GM23338 (cell line): ENCODE data around the gene AGO4. TPM values are rescaled to one million over a fixed set of nuclear protein-coding genes. Genes with fewer than 3 reads are reported as not detected.

ENCODE experiments used
- ATAC-seq: fragments of 200-7000 bp; cut with Tn5 transposase; 3 replicates; pipeline ENCODE4 v1.9.1; 2020
- DNase-seq: peaks from one replicate; pipeline ENCODE4 v3.0.0-alpha.2; 2015; ENCODE audit warnings: low spot score
- H2AFZ ChIP-seq: fragments of 200-600 bp; sonication (generic); 2 replicates; pipeline ENCODE4 v1.8.0; 2016; ENCODE audit warnings: antibody characterized with exemption, mild to moderate bottlenecking, moderate library complexity
- H3F3A ChIP-seq: fragments of 200-600 bp; sonication (generic); replicated peaks from 2 replicates; pipeline ENCODE4 v1.8.0; 2017; ENCODE audit warnings: antibody characterized with exemption, mixed run types, low read depth
- H3K27ac ChIP-seq: fragments of 200-600 bp; sonication (generic); 2 replicates; pipeline ENCODE4 v1.6.1; 2016; ENCODE audit warnings: low read depth
- H3K27me3 ChIP-seq: fragments of 200-600 bp; sonication (generic); 2 replicates; pipeline ENCODE4 v1.8.0; 2016; ENCODE audit warnings: mild to moderate bottlenecking, mixed run types, moderate library complexity; ENCODE audit not compliant: insufficient read depth
- H3K36me3 ChIP-seq: fragments of 200-600 bp; sonication (generic); 2 replicates; pipeline ENCODE4 v1.8.0; 2016; ENCODE audit warnings: mild to moderate bottlenecking; ENCODE audit not compliant: insufficient read depth
- H3K4me1 ChIP-seq: fragments of 200-600 bp; sonication (generic); 2 replicates; pipeline ENCODE4 v1.8.0; 2016; ENCODE audit warnings: mild to moderate bottlenecking, moderate library complexity; ENCODE audit not compliant: insufficient read depth
- H3K4me2 ChIP-seq: fragments of 200-600 bp; sonication (generic); 2 replicates; pipeline ENCODE4 v1.7.1; 2017; ENCODE audit warnings: mixed run types
- H3K4me3 ChIP-seq: fragments of 200-600 bp; sonication (generic); 2 replicates; pipeline ENCODE4 v1.6.1; 2016; ENCODE audit warnings: mixed run types
- H3K79me2 ChIP-seq: fragments of 200-600 bp; sonication (generic); replicated peaks from 2 replicates; pipeline ENCODE4 v1.8.0; 2017; ENCODE audit warnings: mild to moderate bottlenecking; ENCODE audit not compliant: insufficient read depth
- H3K9me2 ChIP-seq: fragments of 200-600 bp; sonication (generic); 2 replicates; pipeline ENCODE4 v1.8.0; 2017; ENCODE audit not compliant: insufficient read depth
- H4K20me1 ChIP-seq: fragments of 200-600 bp; sonication (generic); replicated peaks from 2 replicates; pipeline ENCODE4 v1.8.0; 2017; ENCODE audit warnings: mild to moderate bottlenecking; ENCODE audit not compliant: insufficient read depth
- H3K27ac Mint-ChIP-seq: 2 replicates; pipeline ENCODE4 v1.8.0; 2020; ENCODE audit warnings: inconsistent platforms, mild to moderate bottlenecking, moderate library complexity, mixed read lengths
- H3K27me3 Mint-ChIP-seq: 3 replicates; pipeline ENCODE4 v1.8.0; 2022; ENCODE audit warnings: low read depth, mild to moderate bottlenecking, moderate library complexity, mixed read lengths, inconsistent platforms; ENCODE audit not compliant: insufficient read depth, poor library complexity
- H3K36me3 Mint-ChIP-seq: 3 replicates; pipeline ENCODE4 v1.8.0; 2021; ENCODE audit warnings: low read depth, mild to moderate bottlenecking, inconsistent platforms, moderate library complexity, mixed read lengths
- H3K4me1 Mint-ChIP-seq: 3 replicates; pipeline ENCODE4 v1.8.0; 2020; ENCODE audit warnings: mild to moderate bottlenecking, inconsistent platforms, mixed read lengths
- H3K4me3 Mint-ChIP-seq: 3 replicates; pipeline ENCODE4 v1.8.0; 2021; ENCODE audit warnings: moderate library complexity, mild to moderate bottlenecking, inconsistent platforms, mixed read lengths
- H3K9me3 Mint-ChIP-seq: 3 replicates; pipeline ENCODE4 v1.8.0; 2020; ENCODE audit warnings: moderate library complexity, mild to moderate bottlenecking, inconsistent platforms, mixed read lengths
- CTCF ChIP-seq, 2 experiments: fragments of 200-600 bp in 1 of 2; sonication (generic) in 1 of 2; conservative IDR thresholded peaks; 2 replicates each; pipeline versions ENCODE4 v1.5.1 to v1.6.1; 2016 to 2017; ENCODE audit warnings: antibody characterized with exemption in 2 of 2, low read depth in 2 of 2, mild to moderate bottlenecking in 2 of 2, moderate library complexity in 1 of 2
- ETS1 ChIP-seq: IDR thresholded peaks from 2 replicates; pipeline ENCODE4 v1.6.1; 2016; ENCODE audit warnings: antibody characterized with exemption
- EZH2 ChIP-seq: fragments of 200-600 bp; sonication (generic); IDR thresholded peaks from one replicate; pipeline ENCODE4 v1.8.0; 2017; ENCODE audit warnings: antibody characterized with exemption, mild to moderate bottlenecking, low read depth; ENCODE audit not compliant: unreplicated experiment
- EZH2phosphoT487 ChIP-seq: fragments of 200-600 bp; sonication (generic); IDR thresholded peaks from one replicate; pipeline ENCODE4 v1.8.1; 2018; ENCODE audit warnings: antibody characterized with exemption; ENCODE audit not compliant: unreplicated experiment
- JUNB ChIP-seq: IDR thresholded peaks from one replicate; pipeline ENCODE4 v1.6.1; 2016; ENCODE audit warnings: antibody characterized with exemption; ENCODE audit not compliant: unreplicated experiment
- NANOG ChIP-seq: IDR thresholded peaks from 2 replicates; pipeline ENCODE4 v1.6.1; 2016; ENCODE audit warnings: antibody characterized with exemption, borderline replicate concordance
- POLR2AphosphoS5 ChIP-seq: IDR thresholded peaks from 2 replicates; pipeline ENCODE4 v1.6.1; 2016; ENCODE audit warnings: antibody characterized with exemption, low read depth
- STAT1 ChIP-seq: IDR thresholded peaks from one replicate; pipeline ENCODE4 v1.6.1; 2016; ENCODE audit warnings: antibody characterized with exemption; ENCODE audit not compliant: unreplicated experiment
- ZNF114 ChIP-seq: fragments of 250-450 bp; sonication (Bioruptor Pico); IDR thresholded peaks from 2 replicates; pipeline ENCODE4 v1.5.0; 2020; ENCODE audit warnings: mild to moderate bottlenecking, moderate library complexity
- ZNF331 ChIP-seq: fragments of 250-450 bp; sonication (Bioruptor Pico); IDR thresholded peaks from 2 replicates; pipeline ENCODE4 v1.5.0; 2020; ENCODE audit warnings: low read depth, mild to moderate bottlenecking, moderate library complexity
- ZNF462 ChIP-seq: fragments of 250-450 bp; sonication (Bioruptor Pico); IDR thresholded peaks from 2 replicates; pipeline ENCODE4 v1.5.0; 2020; ENCODE audit warnings: mild to moderate bottlenecking, moderate library complexity
- polyA plus RNA-seq: library from polyadenylated mRNA; unstranded; fragments of >200 nt; fragmentation: Nextera tagmentation; extraction: Ambion mirVana; gene quantifications from 2 replicates; pipeline ENCODE4 v1.2.1, GENCODE V29; 2016
- total RNA-seq: library from RNA; depleted of rRNA; stranded (reverse); fragments of >200 nt; shearing (Covaris generic); gene quantifications from 2 replicates; pipeline ENCODE4 v1.2.3, GENCODE V29; 2014

AGO4 gene
- total and polyA plus RNA-seq, 2 experiments from 2014 or later = 1.7 to 9.7 TPM

- H3K27ac ChIP-seq = no peak overlapping the region
- Mint-ChIP-seq H3K4me3 (no peak overlapping the region), H3K27me3 (peaks cover 2% of the 10 kb centered on the region), H3K9me3 (no peaks in the 10 kb centered on the region; the same call in 1 of the 3 replicates), H3K36me3 (no peaks in the 10 kb centered on the region), H3K4me1 (no peaks in the 10 kb centered on the region), H3K27ac (no peak overlapping the region)
- H3K27me3 ChIP-seq = no peaks in the 10 kb centered on the region
- no peaks in the 10 kb centered on the region for H3K36me3 ChIP-seq
- TF ChIP-seq POLR2AphosphoS5 (no peak), STAT1 (no peak), NANOG (no peak), ZNF114 (CRISPR knock-in tag) (no peak), ETS1 (no peak), EZH2 (no peak), EZH2phosphoT487 (no peak), CTCF (conservative IDR thresholded peaks at IDR 0.05; ENCODE audit: low read depth in 2 of 2) (no peak), ZNF331 (CRISPR knock-in tag) (no peak)
- ATAC-seq (no peak), DNase-seq (no peak)
- H4K20me1 ChIP-seq = no peaks in the 10 kb centered on the region
- H3F3A ChIP-seq = 0 out of 2 replicates have a peak, but pooled peaks cover 5% of the 10 kb centered on the region
- H3K79me2 ChIP-seq = no peaks in the 10 kb centered on the region
- H3K4me1 ChIP-seq = no peaks in the 10 kb centered on the region
- no peak overlapping the region for H3K4me2 ChIP-seq
- no peaks in the 10 kb centered on the region for H3K9me2 ChIP-seq
- no peak overlapping the region for H3K4me3 ChIP-seq
- H2AFZ ChIP-seq = no peak overlapping the region
Observed at GRCh38 chr1:35863881-35864625, 56.2 kb downstream of the AGO4 start.

GRCh38 chr1:35864813-35865212, 57.0 kb downstream of the AGO4 start:
- no peaks in the 10 kb centered on the region for H3K79me2 ChIP-seq
- no peaks in the 10 kb centered on the region for H3K36me3 ChIP-seq
- H3K4me1 Mint-ChIP-seq = peaks cover 4% of the 10 kb centered on the region; the same call in 2 of the 3 replicates
- H4K20me1 ChIP-seq = no peaks in the 10 kb centered on the region
- no peaks in the 10 kb centered on the region; the same call in 1 of the 3 replicates for H3K9me3 Mint-ChIP-seq
- DNase-seq = no peak
- H3K27me3 ChIP-seq = no peaks in the 10 kb centered on the region
- H3K27ac ChIP-seq = no peak overlapping the region
- H3K9me2 ChIP-seq = no peaks in the 10 kb centered on the region
- H3K4me2 ChIP-seq = no peak overlapping the region
- H3F3A ChIP-seq = 0 out of 2 replicates have a peak, but pooled peaks cover 5% of the 10 kb centered on the region
- ATAC-seq = no peak
- H3K4me3 Mint-ChIP-seq = no peak overlapping the region
- H2AFZ ChIP-seq = no peak overlapping the region
- H3K27me3 Mint-ChIP-seq = peaks cover 2% of the 10 kb centered on the region
- H3K27ac Mint-ChIP-seq = no peak overlapping the region
- H3K4me1 ChIP-seq = no peaks in the 10 kb centered on the region
- no peak overlapping the region for H3K4me3 ChIP-seq
- no peaks in the 10 kb centered on the region for H3K36me3 Mint-ChIP-seq
- TF ChIP-seq JUNB (no peak), STAT1 (no peak), ZNF114 (CRISPR knock-in tag) (no peak), ZNF462 (CRISPR knock-in tag) (no peak)
